ENCODE measurements around the gene PERM1. TPM values are rescaled to one million over a fixed set of nuclear protein-coding genes. Genes with fewer than 3 reads are reported as not detected.
"Not testable (repeated sequence)": the region's sequence is repeated elsewhere in the genome, so short reads cannot be mapped to it uniquely, and the experiment has no call there.

Gene PERM1
- total and polyA plus RNA-seq, 7 donors: 13.9 to 249 (median 80.3) TPM

GRCh38 chr1:996851-997712 is 15.2 kb upstream of the PERM1 start:
- no peak for TF ChIP-seq CTCF (IDR thresholded peaks at IDR 0.05)
- Histone ChIP-seq H3K4me1 (no peaks in the 10 kb centered on the region), H3K4me3 (no peak overlapping the region), H3K27me3 (ENCODE audit: insufficient read depth in 3 of 3, low read length in 2 of 3) (peaks cover 0 to 10% (median 0%) of the 10 kb centered on the region in 3 donors), H3K27ac (no peak overlapping the region), H3K9me3 (no peaks in the 10 kb centered on the region), H3K36me3 (ENCODE audit: insufficient read depth in 1 of 2, low read depth in 1 of 2) (no peaks in the 10 kb centered on the region)
- ATAC-seq (no peak), DNase-seq (peak in 1 of 2 donors; percentile 48)
- WGBS, 3 donors: 71 to 75% (median 72%) methylated on average over 22 to 24 of the region's 24 CpGs
- intact Hi-C loops (cut with DNase I): no loop called here

GRCh38 chr1:995665-996633 is 14.1 kb upstream of the PERM1 start:
- DNase-seq (peak; percentile 15 to 49), ATAC-seq (no peak)
- no peak for TF ChIP-seq CTCF (IDR thresholded peaks at IDR 0.05)
- Histone ChIP-seq H3K9me3 (no peaks in the 10 kb centered on the region), H3K36me3 (ENCODE audit: insufficient read depth in 1 of 2, low read depth in 1 of 2) (no peaks in the 10 kb centered on the region), H3K4me3 (no peak overlapping the region), H3K27me3 (ENCODE audit: insufficient read depth in 3 of 3, low read length in 2 of 3) (peaks cover 0 to 10% (median 0%) of the 10 kb centered on the region in 3 donors), H3K4me1 (no peaks in the 10 kb centered on the region), H3K27ac (no peak overlapping the region)
- intact Hi-C loops (cut with DNase I): no loop called here
- 47 to 59% (median 56%) methylated on average over 24 to 30 of the region's 30 CpGs for WGBS, 3 donors

GRCh38 chr1:994546-994945 is 12.7 kb upstream of the PERM1 start:
- H3K27ac ChIP-seq; H3K36me3 ChIP-seq (ENCODE audit: insufficient read depth in 1 of 2, low read depth in 1 of 2); ATAC-seq; H3K4me3 ChIP-seq; intact Hi-C loops (cut with DNase I); H3K4me1 ChIP-seq; H3K9me3 ChIP-seq; H3K27me3 ChIP-seq (ENCODE audit: insufficient read depth in 3 of 3, low read length in 2 of 3): not testable (repeated sequence)
- peak in 1 of 2 donors; percentile 12 for DNase-seq
- 81 to 86% (median 82%) methylated on average over 6 of the region's 6 CpGs for WGBS, 3 donors

GRCh38 chr1:993379-993995 is 11.6 kb upstream of the PERM1 start:
- DNase-seq: peak in 1 of 2 donors; percentile 9

More at GRCh38 chr1:993379-993995, 11.6 kb upstream of the PERM1 start:
- TF ChIP-seq CTCF (IDR thresholded peaks at IDR 0.05): no peak
- H3K27me3 ChIP-seq (ENCODE audit: insufficient read depth in 3 of 3, low read length in 2 of 3): peaks cover 0 to 7% (median 0%) of the 10 kb centered on the region in 3 donors
- H3K4me3 ChIP-seq: no peak overlapping the region
- H3K36me3 ChIP-seq (ENCODE audit: insufficient read depth in 1 of 2, low read depth in 1 of 2): no peaks in the 10 kb centered on the region
- WGBS, 3 donors: 66 to 72% (median 67%) methylated on average over 15 of the region's 15 CpGs
- H3K9me3 ChIP-seq: no peaks in the 10 kb centered on the region
- H3K27ac ChIP-seq: no peak overlapping the region
- no peaks in the 10 kb centered on the region for H3K4me1 ChIP-seq
- intact Hi-C loops (cut with DNase I): no loop called here
- no peak for ATAC-seq
